Ishikawa (cell line): ENCODE measurements around the gene PLEKHA7.

Source experiments
- CEBPB ChIP-seq: IDR thresholded peaks from 2 replicates; pipeline ENCODE4 v1.6.1; 2012
- CREB1 ChIP-seq: IDR thresholded peaks from 2 replicates; pipeline ENCODE4 v1.6.1; 2012; ENCODE audit warnings: low read depth
- EGR1 ChIP-seq: IDR thresholded peaks from 2 replicates; pipeline ENCODE4 v1.6.1; 2012
- EP300 ChIP-seq: IDR thresholded peaks from 2 replicates; pipeline ENCODE4 v1.6.1; 2012; ENCODE audit warnings: borderline replicate concordance
- FOXM1 ChIP-seq: IDR thresholded peaks from 2 replicates; pipeline ENCODE4 v1.6.1; 2012; ENCODE audit warnings: low read depth, borderline replicate concordance
- MAX ChIP-seq: IDR thresholded peaks from 2 replicates; pipeline ENCODE4 v1.6.1; 2012
- NFIC ChIP-seq: IDR thresholded peaks from 2 replicates; pipeline ENCODE4 v1.6.1; 2012
- RAD21 ChIP-seq: IDR thresholded peaks from 2 replicates; pipeline ENCODE4 v1.6.1; 2012; ENCODE audit warnings: low read depth
- REST ChIP-seq: IDR thresholded peaks from 2 replicates; pipeline ENCODE4 v1.6.1; 2012; ENCODE audit warnings: low read depth, mild to moderate bottlenecking
- TAF1 ChIP-seq: IDR thresholded peaks from 2 replicates; pipeline ENCODE4 v1.6.1; 2012; ENCODE audit warnings: low read depth, mild to moderate bottlenecking
- TCF12 ChIP-seq: IDR thresholded peaks from 2 replicates; pipeline ENCODE4 v1.6.1; 2012; ENCODE audit warnings: low read depth
- TEAD4 ChIP-seq: IDR thresholded peaks from 2 replicates; pipeline ENCODE4 v1.6.1; 2012
- USF1 ChIP-seq: IDR thresholded peaks from 2 replicates; pipeline ENCODE4 v1.6.1; 2012
- YY1 ChIP-seq: IDR thresholded peaks from 2 replicates; pipeline ENCODE4 v1.6.1; 2012; ENCODE audit warnings: low read depth
- ZBTB7A ChIP-seq: IDR thresholded peaks from 2 replicates; pipeline ENCODE4 v1.6.1; 2012; ENCODE audit warnings: low read depth

The PLEKHA7 gene

GRCh38 chr11:16977994-16978315 is 36.3 kb downstream of the PLEKHA7 start:
- TF ChIP-seq EP300, result no peak
- no peak for TF ChIP-seq REST
- TF ChIP-seq YY1, result no peak
- TF ChIP-seq USF1, result no peak
- TF ChIP-seq MAX, result no peak
- TF ChIP-seq CREB1, result no peak

- TF ChIP-seq MAX, result no peak
- no peak for TF ChIP-seq REST
- no peak for TF ChIP-seq ZBTB7A
- no peak for TF ChIP-seq TAF1
- TF ChIP-seq CREB1, result no peak
- no peak for TF ChIP-seq EGR1
- no peak for TF ChIP-seq YY1
- TF ChIP-seq CEBPB, result no peak
- no peak for TF ChIP-seq TCF12
- TF ChIP-seq EP300, result no peak
- no peak for TF ChIP-seq RAD21
- no peak for TF ChIP-seq USF1
- TF ChIP-seq FOXM1, result no peak
- no peak for TF ChIP-seq TEAD4
- no peak for TF ChIP-seq NFIC
Measured at GRCh38 chr11:16977136-16977993, 36.8 kb downstream of the PLEKHA7 start.

- TF ChIP-seq YY1, result no peak
- TF ChIP-seq CEBPB, result no peak
- no peak for TF ChIP-seq EGR1
- no peak for TF ChIP-seq MAX
- TF ChIP-seq EP300, result no peak
- no peak for TF ChIP-seq USF1
- TF ChIP-seq NFIC, result no peak
- no peak for TF ChIP-seq RAD21
- no peak for TF ChIP-seq TEAD4
- no peak for TF ChIP-seq TCF12
- no peak for TF ChIP-seq CREB1
- no peak for TF ChIP-seq REST
Measured at GRCh38 chr11:16976379-16976778, 37.8 kb downstream of the PLEKHA7 start.

GRCh38 chr11:16975906-16976305 is 38.3 kb downstream of the PLEKHA7 start:
- TF ChIP-seq EP300 (no peak), TAF1 (no peak), ZBTB7A (no peak), EGR1 (no peak), RAD21 (no peak)
